Stimulated activated CD4-positive, alpha-beta T cell treated with anti-CD3 and anti-CD28 coated beads, Interleukin-1b, Interleukin-23, amount 100 ng/mL, for 48 hours (primary cell): ENCODE measurements around the gene CDCA8.
"Not testable (repeated sequence)": the region's sequence is repeated elsewhere in the genome, so short reads cannot be mapped to it uniquely, and the experiment has no call there.

Experiments
- DNase-seq: peaks from one replicate; pipeline ENCODE4 v3.0.0-alpha.2; 2020

The CDCA8 gene

DNA sequence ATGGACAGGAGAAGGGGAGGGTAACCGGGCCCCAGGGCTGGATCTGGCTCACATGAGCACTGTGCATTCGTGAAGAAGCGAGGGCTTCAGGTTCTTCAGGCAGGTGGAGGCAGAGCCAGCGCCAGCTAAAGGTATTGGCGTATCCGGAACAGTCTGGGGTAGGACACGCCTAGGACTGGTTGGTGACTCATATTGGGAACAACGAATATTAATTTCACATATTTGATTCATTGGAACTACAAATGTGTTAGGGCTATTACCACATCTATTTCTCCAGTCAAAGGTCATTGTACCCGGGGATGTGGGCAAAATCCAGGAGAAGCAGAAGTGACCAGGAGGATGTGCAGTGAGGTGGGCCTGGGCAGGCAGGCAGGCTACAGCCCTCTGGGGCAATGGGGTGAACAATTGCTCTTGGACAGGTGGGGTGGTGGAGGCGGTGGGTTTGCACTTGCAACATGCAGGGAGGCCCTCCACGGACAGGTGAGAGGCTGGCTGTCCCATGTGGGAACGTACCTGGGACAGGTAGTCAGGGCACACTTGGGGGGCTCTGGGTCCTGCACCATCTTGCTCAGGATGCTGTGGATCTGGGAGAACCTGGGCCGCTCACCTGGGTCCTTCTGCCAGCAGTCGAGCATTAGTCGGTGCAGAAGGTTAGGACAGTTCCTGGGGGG lies 26.7 kb downstream of the CDCA8 start:
- no peak for DNase-seq

DNA sequence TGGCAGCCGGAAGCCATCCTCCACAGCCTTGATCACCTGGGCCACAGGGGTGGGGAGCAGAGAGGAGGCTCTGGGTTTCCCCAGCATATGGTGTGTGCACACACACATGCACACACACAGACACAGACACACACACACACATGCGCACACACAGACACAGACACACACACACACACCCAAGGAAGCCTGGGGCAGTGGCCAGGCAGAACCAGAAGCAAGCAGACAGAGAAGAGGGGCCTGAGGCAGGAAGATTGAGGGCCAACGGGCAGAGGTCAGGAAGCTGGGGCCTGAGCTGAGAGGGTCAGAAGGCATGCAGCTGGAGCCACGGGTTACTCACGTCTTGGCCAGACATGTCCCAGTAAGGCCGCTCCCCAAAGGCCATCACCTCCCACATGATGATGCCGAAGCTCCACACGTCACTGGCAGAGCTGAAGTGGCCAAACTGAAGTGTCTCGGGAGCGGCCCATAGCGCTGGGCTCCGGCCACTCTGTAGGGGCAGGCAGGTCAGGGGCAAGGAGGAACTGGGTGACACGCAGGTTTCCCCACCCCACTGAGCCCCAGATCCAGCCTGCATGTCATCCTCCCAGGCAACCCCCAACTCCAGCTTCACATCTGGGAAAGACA lies 27.4 kb downstream of the CDCA8 start:
- DNase-seq, result no peak

DNA sequence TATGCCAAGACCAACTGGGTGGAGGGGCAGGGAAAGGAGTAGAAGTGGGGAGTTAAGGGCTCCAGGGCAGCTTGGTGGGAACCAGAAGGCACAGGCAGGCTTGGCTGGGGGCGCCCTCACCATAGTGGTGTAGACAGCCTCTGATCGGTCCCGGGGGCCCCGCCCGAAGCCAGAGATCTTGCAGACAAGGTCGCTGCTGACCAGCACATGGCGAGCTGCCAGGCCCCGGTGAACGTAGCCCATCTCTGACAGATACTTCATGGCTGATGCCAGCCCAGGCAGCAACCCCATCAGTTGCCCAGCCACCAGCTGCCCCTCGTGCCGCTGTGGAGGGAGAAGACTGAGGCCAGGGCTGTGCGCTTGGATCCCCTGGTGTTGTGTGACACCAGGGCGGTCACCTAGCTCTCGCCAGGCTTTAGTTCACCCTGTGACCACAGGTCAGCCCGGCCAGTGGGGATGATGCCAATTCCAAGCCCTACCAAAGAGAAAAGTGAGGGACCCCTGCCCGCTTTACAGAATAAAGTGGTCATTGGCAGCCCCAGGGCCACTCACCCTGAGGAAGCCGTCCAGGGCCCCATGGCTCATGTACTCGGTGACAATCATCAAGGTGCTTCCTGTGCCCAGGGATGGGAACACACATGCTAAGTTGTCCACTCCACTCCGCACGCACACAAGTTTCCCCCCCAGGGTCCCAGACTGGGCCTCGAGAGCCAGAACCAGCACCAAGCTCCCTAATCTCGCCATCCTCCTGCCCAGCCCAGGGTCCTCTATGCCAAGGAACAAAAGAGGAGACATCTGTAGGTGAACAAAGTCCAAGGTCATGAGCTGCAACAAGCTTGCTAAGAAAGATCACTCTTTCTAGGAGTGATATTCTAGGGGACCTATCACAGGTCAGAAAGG lies 28.2 kb downstream of the CDCA8 start:
- no peak for DNase-seq

DNA sequence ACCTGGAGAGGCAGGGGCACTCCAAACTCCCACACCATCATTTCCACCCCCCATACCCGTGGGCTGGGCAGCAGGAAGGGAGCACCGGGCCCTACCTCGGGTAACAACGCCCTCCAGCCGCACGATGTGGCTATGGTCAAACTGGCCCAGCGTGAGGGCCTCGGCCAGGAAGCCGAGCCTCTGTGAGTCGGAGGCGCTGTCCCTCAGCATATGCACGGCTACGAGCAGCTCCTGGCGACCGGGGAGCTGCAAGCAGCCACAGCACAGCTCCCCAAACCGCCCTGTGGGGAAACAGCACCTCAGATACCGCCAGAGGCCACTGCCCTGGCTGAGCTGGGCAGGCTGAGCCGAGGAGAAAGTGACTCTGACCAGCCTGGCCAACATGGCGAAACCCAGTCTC lies 29.2 kb downstream of the CDCA8 start:
- no peak for DNase-seq

DNA sequence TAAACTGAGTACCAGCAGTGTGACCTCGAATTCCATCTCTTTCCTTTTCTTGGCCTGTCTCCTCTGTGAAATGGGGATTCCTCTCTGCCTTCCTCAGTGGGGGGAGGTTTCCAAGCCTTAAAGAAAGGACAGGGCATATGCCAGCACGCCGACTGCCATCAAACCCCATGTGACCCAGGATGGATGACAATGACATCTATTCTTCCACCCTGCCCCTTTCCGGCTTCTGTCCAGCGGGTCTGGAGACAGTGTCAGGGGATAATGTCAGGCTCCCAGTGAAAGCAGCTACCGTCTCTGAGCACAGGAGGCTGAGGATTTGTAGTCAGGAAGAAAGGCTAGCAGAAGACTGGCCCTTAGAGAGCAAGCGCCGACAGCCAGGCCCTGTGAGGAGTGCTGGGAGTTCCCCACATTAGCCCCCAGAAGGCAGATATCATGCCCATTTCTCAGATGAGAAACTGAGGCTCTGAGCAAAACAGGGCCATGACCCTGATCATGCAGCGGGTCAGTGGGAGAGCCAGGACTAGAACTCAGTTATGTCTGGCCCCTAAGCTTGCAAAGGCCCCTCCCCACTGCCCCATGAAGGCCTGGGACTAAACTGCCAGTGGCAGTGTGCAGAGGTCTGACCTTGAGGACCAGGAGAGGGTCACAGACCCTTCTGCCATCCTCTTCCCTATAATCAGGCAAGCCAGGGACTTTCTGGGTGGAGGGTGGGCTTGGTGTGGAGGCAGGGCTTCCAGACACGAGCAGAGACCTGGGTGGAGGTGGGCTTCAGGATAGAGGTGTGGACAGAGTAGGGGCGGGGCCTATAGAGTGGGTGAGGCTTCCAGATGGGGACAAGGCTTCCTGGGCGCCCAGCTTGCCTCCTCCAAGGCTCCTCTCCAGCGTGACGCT lies 30.1 kb downstream of the CDCA8 start:
- DNase-seq, result no peak

DNA sequence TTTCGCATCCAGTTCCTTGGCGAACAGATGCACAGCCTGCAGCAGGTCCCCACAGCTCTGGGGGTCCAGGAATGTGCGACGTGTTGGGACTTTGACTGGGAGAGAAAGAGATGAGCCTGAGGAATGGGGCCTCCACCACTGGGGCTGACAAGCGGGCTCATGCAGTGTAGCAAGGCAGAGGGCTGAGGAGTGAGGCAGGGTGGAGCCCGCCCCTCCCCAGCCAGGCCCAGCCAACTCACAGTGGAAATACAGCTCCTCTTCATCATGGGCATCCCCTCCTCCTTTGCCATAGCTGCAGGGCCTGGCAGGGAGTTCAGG lies 30.7 kb downstream of the CDCA8 start:
- DNase-seq, result no peak

DNA sequence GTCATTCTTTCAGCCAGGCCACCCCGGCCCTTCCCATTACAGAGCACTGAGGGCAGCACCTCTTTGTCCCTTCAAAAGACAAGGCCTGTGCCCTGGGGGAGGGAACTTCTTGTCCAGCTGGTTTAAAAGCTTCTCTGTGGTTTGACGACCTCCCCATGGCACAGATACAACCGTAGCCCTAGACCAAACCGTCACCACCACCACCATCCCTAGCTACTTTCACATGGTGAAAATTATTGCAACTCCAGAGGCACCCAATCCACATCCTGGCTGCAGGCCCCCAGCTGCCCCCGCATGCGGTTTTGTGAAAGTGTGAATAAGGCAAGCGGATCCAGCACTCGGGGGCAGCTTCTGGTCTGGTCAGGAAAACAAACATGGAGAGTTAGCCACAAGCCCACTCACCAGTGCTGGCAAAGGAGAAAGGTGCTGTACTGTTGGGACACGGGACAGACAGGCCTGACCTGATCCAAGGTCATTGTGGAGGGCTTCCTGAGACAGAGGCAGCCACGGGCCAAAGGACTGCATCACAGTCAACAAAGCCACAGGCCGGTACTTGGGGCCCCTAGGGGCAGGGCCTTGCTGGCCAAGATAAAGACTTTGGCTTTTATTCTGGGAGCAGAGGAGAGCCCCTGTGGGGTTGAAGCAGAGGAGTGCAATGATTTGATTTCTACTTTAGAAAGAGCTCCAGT lies 31.2 kb downstream of the CDCA8 start:
- no peak for DNase-seq

DNA sequence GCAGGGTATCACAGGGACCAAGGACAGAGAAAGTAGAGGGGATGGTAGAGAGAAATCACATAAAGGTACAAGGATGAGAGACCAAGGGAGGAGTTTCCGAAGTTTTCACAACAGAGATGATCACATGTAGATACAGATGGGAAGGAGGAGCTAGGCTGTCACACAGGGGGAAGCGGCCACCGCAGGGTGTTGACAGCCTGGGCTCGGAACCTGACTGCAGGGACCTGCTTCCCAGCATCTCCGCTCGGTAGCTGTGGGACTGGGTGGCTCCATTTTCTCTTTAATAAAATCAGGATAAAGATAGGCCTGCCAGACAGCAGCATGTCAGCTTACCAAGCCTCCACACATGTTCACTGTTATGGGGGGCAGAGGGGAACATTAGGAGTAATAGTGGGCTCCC lies 32.3 kb downstream of the CDCA8 start:
- no peak for DNase-seq

DNA sequence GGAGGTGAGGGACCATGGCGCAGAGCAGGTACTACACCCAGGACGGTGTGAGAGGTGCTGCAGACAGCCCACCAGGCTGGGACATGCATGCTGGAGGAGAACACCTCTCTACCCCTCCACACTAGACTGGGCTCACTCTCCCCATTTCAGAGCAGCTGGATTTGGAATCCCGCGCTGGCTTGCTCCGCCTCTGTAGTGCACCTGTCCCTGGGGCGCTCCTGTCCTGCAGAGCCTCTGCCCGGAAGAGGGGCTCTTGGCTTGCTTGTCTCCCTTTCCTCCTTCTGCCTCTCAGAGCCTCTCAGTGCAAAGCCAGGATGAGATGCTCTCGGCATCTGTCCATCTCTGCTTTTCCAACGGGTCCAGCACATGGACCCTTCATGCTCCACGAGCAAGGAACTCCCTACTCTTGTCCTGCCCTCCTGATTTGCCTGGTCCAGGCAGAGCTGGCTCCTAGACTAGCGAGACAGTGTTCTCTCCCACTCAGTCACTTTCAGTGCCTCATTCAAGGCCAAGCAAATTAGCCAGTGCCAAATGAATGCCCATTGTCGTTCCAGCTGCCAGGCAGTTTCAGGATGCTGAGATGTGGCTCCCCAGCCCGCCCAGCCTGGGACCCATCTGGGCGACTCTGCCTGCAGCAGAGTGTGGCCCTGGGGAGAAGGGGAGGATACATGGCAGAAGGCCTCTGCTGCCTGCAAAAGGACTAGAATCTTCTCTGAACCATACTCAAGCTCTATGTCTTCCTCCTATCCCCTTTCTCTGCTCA lies 33.7 kb downstream of the CDCA8 start:
- no peak for DNase-seq

DNA sequence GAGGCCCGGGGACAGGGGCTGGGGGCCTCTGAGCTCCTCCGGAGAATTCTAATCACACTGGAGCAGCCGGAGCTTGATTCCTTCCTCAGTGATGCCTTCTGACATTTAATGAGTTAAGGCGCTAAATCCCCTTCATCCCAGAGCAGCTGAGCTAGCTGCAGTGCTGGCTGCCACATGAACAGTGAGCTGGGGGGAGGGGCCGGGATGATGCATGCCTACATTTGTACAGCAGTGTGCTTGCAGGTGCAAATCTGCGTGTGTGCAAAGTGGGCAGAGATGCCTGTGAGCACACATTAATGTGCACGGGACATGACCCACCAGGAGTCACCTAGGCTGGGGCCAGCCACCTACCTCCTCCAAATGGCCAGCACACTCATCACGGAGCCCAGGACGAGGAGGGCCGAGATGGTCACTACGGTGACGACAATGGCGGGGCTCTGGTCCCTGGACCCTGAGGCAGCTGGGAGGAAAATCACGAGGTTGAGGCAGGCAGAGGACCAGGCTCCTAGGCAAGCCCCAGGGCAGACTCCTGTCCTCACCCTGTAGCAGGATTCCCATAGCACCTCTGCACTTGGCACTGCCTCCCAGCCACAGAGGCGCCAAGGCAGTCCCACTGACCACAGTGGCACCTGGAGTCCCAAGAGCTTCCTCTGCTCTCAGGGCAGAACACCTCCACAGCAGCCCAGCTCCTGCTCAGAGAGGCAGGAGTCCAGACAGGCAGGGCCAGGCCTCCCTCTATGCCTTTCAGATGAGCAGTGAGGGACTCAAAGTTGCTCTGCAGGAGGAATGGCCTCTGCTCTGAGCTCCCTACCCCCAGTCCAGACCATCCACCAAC lies 34.7 kb downstream of the CDCA8 start:
- no peak for DNase-seq

DNA sequence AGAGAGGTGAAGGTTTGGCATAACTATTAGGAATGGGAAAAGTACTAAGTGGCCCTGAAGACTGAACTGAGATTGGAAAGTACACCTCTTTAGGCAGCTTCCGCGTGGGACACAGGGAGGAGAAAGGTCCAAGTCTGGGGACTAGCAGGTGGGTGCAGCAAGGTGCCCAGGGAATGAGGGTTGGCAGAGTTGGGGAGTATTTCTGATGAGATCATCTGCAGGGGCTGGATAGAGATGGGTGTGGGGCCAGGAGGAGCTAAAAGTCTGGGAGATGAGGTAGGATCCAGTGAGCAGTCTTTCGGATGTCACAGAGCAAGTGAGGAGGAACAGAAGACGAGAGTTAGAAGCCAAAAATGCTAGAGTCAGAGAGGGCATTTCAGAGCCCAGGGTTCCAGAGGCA lies 36.1 kb downstream of the CDCA8 start:
- DNase-seq, result no peak

DNA sequence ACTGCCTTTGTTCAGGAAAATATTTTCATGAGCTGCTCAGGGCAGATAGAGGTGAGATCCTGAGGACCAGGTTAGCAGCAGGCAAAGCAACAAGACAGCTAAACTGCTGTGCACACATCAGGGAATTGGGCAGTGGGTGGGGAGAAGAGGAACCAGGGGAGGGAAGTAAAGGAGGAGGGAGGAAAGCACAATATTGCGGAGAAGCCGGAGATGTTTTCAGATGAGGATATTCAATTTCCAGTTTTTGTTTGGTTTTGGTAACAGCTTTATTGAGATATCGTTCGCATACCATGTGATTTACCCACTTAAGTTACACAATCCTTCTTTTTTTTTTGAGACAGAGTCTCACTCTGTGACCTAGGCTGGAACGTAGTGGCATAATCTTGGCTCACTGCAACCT lies 38.1 kb downstream of the CDCA8 start:
- no peak for DNase-seq

DNA sequence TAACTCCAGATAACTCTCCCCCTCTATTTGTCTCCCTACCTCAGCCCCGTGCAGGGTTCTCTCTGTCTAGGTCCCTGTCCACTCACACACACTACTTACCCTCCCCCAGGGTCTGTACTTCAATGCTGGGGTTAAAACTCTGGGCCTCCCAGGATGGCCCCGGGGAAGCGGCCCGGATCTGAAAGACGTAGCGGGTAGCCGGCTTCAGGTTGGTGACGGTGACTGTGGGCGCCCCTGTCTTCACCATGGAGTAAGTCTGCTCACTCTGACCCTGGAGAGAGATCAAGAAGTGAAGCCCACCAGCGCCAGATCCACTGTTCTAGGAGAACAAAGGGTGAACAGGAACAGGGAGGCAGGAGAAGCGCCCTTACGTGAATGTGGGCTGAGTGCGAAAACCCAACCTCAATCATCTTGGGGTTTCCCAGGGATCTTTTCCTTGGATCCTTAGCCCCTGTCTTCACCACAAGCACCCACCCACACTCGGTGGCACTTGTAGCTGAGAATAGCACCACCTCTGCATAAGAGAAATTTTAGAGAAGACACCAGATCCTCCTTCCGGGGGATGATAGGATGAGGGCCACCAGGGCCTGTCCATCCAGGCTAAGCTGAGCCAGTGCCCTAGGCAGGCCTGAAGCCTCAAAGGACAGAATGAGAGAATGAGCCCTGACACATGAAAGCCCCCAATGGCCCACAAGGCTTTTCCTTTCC lies 39.1 kb downstream of the CDCA8 start:
- no peak for DNase-seq

DNA sequence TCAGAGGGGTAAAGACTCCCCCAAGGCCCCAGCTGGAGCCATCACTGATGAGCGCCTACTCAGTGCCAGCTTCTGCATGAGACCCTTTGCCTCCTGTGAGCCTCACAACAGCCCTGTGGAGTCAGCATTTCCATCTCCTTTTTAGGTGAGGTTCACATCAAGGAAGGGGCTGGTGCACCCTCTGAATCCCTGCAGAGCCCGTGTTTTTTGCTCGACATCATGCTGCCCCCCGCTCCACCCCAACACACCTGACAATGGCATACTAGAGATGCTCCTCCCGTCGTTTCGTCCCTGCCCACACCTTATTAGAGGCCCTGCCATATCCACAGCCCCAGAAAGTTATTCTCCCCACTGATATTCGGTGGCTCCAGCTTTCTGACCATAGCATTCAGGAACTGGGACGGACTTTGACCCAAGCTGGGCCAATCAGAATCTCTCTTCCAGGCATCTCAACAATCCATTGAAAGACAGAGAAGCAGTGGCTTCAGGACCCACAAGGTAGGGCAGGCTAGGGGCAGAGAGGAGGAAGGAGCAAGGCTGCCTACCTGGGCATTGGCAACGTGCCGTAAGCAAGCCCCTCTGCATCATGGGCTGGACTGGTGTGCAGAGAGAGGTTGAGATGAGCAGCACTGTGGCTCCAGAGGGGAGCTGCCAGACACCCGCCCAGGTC lies 39.9 kb downstream of the CDCA8 start:
- no peak for DNase-seq

DNA sequence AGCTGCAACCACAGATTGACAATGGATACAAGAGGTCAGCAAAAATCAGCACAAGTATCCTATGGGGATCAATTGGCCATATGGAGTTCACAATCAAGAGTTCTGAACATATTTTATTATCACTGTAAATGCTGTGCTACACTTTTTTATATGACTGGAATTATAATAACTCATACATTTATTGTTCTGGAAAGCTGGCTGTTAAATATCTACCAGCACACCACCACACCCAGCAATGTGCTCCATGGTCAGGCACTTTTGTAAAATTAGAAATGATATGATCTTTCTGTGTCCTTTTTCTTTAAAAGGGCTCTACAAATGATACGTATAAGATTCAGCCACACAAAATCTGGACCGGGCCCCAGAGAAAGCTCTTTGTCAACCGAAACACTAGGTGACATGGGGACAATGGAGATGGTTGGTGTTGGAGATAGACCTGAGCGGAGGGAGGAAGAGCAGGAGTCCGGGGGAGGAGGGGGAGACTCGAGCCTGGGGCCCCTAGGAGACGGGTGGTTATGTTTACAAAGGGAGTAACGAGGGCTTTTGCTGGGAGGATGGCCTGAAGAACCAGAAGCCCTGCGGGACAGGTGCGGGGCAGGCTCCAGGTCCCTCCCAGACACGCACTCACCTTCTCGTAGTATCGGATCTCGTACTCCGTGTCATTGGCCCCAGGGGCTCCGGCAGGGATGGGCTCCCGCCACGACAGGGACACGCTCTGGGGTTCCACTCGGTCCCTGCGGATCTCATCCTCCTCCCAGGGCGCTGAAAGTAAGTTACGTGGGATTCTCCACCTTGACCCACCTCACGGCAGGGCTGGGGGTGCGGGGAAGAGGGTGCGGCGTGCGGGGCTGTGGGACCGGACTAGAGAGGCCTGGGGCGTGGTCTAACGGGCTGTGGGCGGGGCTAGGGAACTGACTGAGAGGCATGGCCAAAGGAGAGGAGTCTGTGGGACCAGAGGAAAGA lies 42.6 kb downstream of the CDCA8 start:
- DNase-seq, result no peak

DNA sequence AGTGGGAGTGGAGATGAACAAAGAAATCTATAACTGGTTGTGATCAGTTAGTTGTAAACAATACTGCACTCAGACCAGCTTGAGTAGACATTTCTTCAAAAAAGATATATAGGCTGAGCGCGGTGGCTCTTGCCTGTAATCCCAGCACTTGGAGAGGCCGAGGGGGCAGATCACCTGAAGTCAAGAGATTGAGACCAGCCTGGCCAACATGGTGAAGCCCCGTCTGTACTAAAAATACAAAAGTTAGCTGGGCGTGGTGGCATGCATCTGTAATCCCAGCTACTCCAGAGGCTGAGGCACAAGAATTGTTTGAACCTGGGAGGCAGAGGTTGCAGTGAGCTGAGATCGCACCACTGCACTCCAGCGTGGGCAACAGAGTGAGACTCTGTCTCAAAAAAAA lies 45.7 kb downstream of the CDCA8 start:
- not testable (repeated sequence) for DNase-seq

DNA sequence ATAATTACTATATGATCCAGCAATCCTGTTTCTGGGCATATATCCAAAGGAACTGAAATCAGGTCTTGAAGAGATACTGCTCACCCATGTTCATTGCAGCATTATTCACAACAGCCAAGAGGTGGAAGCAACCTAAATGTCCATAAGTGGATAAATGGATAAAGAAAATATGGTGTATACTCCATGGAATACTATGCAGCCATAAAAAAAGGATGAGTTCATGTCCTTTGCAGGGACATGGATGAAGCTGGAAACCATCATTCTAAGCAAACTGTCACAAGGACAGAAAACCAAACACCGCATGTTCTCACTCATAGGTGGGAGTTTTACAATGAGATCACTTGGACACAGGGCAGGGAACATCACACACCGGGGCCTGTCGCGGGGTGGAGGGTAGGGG lies 46.3 kb downstream of the CDCA8 start:
- DNase-seq, result not testable (repeated sequence)

DNA sequence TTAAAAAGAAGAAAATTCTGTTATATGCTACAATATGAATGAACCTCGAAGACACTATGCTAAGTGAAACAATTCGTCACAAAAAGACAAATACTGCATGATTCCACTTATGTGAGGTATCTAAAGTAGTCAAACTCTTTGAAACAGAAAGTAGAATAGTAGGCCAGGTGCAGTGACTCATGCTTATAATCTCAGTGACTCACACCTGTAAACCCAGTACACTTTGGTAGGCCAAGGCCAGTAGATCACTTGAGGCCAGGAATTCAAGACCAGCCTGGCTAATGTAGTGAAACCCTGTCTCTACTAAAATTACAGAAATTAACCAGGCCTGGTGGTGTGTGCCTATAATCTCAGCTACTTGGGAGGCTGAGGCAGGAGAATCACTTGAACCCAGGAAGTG lies 46.9 kb downstream of the CDCA8 start:
- DNase-seq, result peak; percentile 20
